HG03457 (cell line): Measurements from ENCODE around the gene KRT40.

Experiments used
- ATAC-seq: cut with Tn5 transposase; IDR thresholded peaks from one replicate; pipeline ENCODE4 v1.9.1; 2021; ENCODE audit warnings: moderate number of reproducible peaks; ENCODE audit not compliant: unreplicated experiment

Gene KRT40

GRCh38 chr17:40997361-40997760 lies 13.2 kb upstream of the KRT40 start:
- ATAC-seq = no peak

DNA sequence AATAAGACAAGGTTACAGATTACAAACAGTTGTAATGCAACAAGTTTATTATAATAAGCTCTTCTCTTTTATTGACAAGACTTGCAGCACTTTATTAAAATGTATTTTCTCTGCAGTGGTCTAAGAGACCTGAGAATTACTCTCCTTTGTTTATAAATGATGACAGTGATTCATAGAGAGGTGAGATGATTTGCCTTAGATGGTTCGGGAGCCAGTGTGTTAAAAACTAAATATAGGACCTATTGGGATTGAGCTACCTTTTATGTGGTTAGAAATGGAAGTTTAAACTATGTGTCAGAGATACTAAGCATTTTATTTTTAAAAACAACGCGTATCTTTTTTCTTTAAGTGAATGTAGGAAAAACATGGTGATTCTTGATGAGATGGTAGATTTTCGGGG lies 12.7 kb upstream of the KRT40 start:
- no peak for ATAC-seq

DNA sequence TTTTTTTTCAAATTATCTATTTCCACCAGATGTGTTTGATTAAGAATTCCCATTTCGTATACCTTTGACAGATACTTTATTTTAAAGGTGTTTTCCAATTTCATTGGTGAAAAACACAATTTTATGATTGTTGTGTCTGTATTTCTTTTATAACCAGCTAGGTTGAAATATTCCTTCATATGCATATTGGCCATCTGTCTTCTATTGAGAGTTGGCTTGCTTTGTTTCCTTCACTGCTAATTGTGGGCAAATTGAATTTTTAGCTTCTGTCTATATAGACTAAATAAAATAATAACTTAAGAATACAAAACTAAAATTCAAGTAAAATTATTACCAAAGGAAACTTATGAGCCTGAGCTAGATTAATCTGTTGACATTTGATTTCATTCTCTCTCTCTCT lies 11.0 kb upstream of the KRT40 start:
- ATAC-seq = no peak

DNA sequence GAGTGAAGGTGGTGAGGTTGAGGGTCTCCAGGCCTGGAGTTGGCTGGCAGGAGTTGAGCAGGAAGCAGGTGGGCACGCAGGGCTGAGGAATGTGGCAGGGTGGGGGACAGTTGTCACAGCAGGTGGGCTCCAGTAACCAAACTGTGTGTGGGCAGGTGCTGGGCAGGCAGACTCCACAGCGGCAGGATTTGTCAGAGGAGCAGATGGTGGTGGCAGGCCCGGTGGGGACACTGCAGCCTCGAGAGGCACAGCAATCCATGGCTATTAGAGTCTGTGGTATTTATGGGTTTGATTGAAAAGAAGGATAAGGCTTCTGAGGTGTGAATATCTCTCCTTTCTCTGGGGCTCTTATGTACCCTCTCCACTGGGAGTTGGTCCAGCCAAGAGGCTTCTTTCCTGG lies 9.7 kb upstream of the KRT40 start, which contains the start of gene KRTAP3-3:
Gene KRTAP3-3 (minus strand): TSS at position 326 of the 400 bp plus-strand sequence. CDS start 67 bp downstream, at position 259.
- no peak for ATAC-seq

- no peak for ATAC-seq
These were observed 9.0 kb upstream of the KRT40 start for GRCh38 chr17:40993084-40993483.

GRCh38 chr17:40992666-40993065 lies 8.5 kb upstream of the KRT40 start:
- ATAC-seq = no peak

GRCh38 chr17:40986920-40987319 lies 2.8 kb upstream of the KRT40 start:
- no peak for ATAC-seq

- no peak for ATAC-seq
These were observed 3.0 kb downstream of the KRT40 start for GRCh38 chr17:40981115-40981514.

GRCh38 chr17:40980596-40980995 lies 3.5 kb downstream of the KRT40 start:
- ATAC-seq = no peak

GRCh38 chr17:40980117-40980516 lies 4.0 kb downstream of the KRT40 start:
- no peak for ATAC-seq

- no peak for ATAC-seq
These were observed 5.5 kb downstream of the KRT40 start for GRCh38 chr17:40978575-40979151.

GRCh38 chr17:40975516-40975915 lies 8.6 kb downstream of the KRT40 start:
- no peak for ATAC-seq

DNA sequence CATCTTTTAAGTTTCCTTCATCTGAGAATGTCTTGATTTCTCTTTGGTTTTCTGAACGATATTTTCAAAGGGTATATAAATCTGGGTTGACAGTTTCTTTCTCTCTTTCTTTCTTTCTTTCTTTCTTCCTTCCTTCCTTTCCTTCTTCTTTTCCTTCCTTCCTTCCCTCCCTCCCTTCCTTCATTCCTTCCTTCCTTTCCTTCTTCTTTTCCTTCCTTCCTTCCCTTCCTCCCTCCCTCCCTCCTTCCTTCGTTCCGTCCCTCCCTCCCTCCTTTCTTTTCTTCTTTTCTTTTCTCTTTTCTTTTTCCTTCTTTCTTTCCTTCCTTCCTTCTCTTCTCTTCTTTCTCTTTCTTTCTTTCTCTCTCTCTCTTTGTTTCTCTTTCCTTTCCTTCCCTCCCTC lies 9.8 kb downstream of the KRT40 start:
- ATAC-seq = no peak

- no peak for ATAC-seq
These were observed 16.5 kb downstream of the KRT40 start for GRCh38 chr17:40967582-40967981.

GRCh38 chr17:40966848-40967247 lies 17.3 kb downstream of the KRT40 start, which contains the start of gene KRT39:
Gene KRT39 (minus strand): TSS chr17:40966948. CDS start chr17:40966856, 92 bp downstream.
- ATAC-seq = no peak

DNA sequence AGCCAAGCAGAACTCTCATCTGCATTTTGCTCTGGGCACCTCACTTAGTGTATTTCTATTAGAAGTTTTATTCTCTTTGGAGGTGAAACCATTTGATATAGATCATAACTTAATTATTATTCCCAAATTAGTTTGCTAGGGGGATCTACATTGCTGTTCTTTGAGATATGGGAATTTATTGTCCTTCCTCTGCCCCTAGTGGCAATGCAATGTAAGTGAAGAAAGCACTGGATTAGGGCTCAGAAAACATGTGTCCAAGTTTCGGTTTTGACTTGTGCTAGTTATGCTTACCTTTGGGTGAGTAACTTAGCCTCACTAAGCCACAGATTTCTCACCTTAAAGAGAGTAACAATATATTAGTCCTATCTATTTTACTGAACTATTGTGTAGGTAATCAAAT lies 20.3 kb downstream of the KRT40 start:
- ATAC-seq = no peak

GRCh38 chr17:40962059-40962561 lies 22.0 kb downstream of the KRT40 start:
- no peak for ATAC-seq

GRCh38 chr17:40961591-40961990 lies 22.5 kb downstream of the KRT40 start:
- no peak for ATAC-seq

DNA sequence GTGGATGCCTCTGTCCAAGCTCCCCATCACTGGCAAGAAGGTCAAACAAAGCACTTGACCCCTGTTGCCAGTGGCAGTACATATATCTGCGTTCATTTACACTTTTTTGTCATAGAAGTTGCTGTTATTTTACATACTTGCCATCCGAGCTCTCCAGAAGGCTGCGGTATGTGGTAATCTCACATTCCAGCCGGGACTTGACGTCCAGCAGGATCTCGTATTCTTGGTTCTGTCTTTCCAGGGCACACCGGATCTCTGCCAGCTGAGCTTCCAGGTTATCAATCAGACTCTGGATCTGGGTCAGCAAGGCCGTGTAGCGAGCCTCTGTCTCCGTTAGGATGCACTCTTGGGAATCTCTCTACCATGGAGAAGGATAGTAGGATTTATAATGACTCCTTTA lies 24.0 kb downstream of the KRT40 start:
- ATAC-seq = no peak

GRCh38 chr17:40958086-40958953 lies 25.8 kb downstream of the KRT40 start:
- ATAC-seq = no peak

- ATAC-seq = no peak
These were observed 27.5 kb downstream of the KRT40 start for GRCh38 chr17:40956401-40957254.
